ENCODE data around the gene MS4A14.

- TF ChIP-seq CTCF (IDR thresholded peaks at IDR 0.05) (no peak), EZH2 (IDR thresholded peaks at IDR 0.05; ENCODE audit: borderline replicate concordance, insufficient read depth, low read depth, low read length, poor library complexity, severe bottlenecking) (no peak)
Measured at GRCh38 chr11:60433401-60433800, 37.1 kb downstream of the MS4A14 start.
